Upper lobe of left lung (tissue), 4 donors: ENCODE results near the gene SLC25A42.
"Not testable (repeated sequence)": the region's sequence is repeated elsewhere in the genome, so short reads cannot be mapped to it uniquely, and the experiment has no call there.

Experiments
- POLR2A ChIP-seq, 4 donors: fragments of 450-650 bp; IDR thresholded peaks; one replicate each; pipeline ENCODE4 v1.5.1; 2016 to 2017; ENCODE audit warnings: antibody characterized with exemption in 4 of 4, mild to moderate bottlenecking in 2 of 4
- TF ChIP-seq, protein P1 (sequence below), 6 experiments: fragments of 450-650 bp in 4 of 6; fragments of 200-600 bp in 2 of 6; sonication (generic) in 2 of 6; IDR thresholded peaks; one replicate each; pipeline ENCODE4 v1.5.1; 2016 to 2019; ENCODE audit warnings: antibody characterized with exemption in 6 of 6

GRCh38 chr19:19106938-19107337 is 43.1 kb downstream of the SLC25A42 start:
- TF ChIP-seq, protein P1, sequence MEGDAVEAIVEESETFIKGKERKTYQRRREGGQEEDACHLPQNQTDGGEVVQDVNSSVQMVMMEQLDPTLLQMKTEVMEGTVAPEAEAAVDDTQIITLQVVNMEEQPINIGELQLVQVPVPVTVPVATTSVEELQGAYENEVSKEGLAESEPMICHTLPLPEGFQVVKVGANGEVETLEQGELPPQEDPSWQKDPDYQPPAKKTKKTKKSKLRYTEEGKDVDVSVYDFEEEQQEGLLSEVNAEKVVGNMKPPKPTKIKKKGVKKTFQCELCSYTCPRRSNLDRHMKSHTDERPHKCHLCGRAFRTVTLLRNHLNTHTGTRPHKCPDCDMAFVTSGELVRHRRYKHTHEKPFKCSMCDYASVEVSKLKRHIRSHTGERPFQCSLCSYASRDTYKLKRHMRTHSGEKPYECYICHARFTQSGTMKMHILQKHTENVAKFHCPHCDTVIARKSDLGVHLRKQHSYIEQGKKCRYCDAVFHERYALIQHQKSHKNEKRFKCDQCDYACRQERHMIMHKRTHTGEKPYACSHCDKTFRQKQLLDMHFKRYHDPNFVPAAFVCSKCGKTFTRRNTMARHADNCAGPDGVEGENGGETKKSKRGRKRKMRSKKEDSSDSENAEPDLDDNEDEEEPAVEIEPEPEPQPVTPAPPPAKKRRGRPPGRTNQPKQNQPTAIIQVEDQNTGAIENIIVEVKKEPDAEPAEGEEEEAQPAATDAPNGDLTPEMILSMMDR (IDR thresholded peaks at IDR 0.05) = not testable (repeated sequence)
- TF ChIP-seq POLR2A (IDR thresholded peaks at IDR 0.05) = not testable (repeated sequence)
